ENCODE measurements around the gene RAPGEF6.

- TF ChIP-seq SP2 (tag by site-specific recombination; IDR thresholded peaks at IDR 0.05): no peak
- no peak for TF ChIP-seq CTCF (tag by site-specific recombination; IDR thresholded peaks at IDR 0.05)
- TF ChIP-seq ZNF555 (tag by site-specific recombination; conservative IDR thresholded peaks at IDR 0.05): no peak
- no peak for TF ChIP-seq ZNF843 (tag by site-specific recombination; IDR thresholded peaks at IDR 0.05)
- no peak for TF ChIP-seq ZNF274 (IDR thresholded peaks at IDR 0.05; ENCODE audit: low read length)
- TF ChIP-seq ZNF274 (tag by site-specific recombination; IDR thresholded peaks at IDR 0.05; ENCODE audit: borderline replicate concordance): no peak
- no peak for TF ChIP-seq ZNF324 (tag by site-specific recombination; IDR thresholded peaks at IDR 0.05)
- no peak for TF ChIP-seq ZNF629 (tag by site-specific recombination; IDR thresholded peaks at IDR 0.05)
Observed at GRCh38 chr5:131684595-131684994, 49.6 kb upstream of the RAPGEF6 start.

Measured in HEK293 (cell line).